Endothelial cell of umbilical vein (primary cell): Measurements from ENCODE around the gene SLC25A48. TPM values are rescaled to one million over a fixed set of nuclear protein-coding genes. Genes with fewer than 3 reads are reported as not detected.

Source experiments
- BruUV-seq: library from RNA; stranded (reverse); fragments of 400-500 nt; replicated peaks from 2 replicates; lab custom pipeline; 2021; lab: Mats Ljungman, UMichigan
- CTCF ChIA-PET: fragments of 300-600, 350-600 bp; sonication (Branson Sonifier 250); formaldehyde crosslinking; loops from one replicate; lab custom pipeline; 2021; ENCODE audit warnings: antibody characterized with exemption, inconsistent platforms; lab: Charles Lee
- POLR2A ChIA-PET: fragments of 300-600, 350-600 bp; sonication (Branson Sonifier 250); formaldehyde crosslinking; loops from one replicate; lab custom pipeline; 2021; ENCODE audit warnings: antibody characterized with exemption, inconsistent platforms; lab: Charles Lee
- DNase-seq: peaks from one replicate; pipeline ENCODE4 v3.0.0-alpha.2; 2011; ENCODE audit warnings: low read depth, low spot score
- FAIRE-seq: peaks from 2 replicates; lab custom pipeline; 2011; peaks lifted over from hg19 to GRCh38; lab: Jason Lieb, UNC
- H2AFZ ChIP-seq: 2 replicates; pipeline ENCODE4 v1.6.0; 2012; ENCODE audit warnings: low read depth, low read length, control low read depth, inconsistent platforms
- H3K27ac ChIP-seq: 2 replicates; pipeline ENCODE4 v1.5.1; 2011; ENCODE audit warnings: low read depth, mild to moderate bottlenecking, control low read depth, low read length, moderate library complexity; ENCODE audit not compliant: insufficient read depth
- H3K27me3 ChIP-seq, 2 experiments: 2 replicates each; pipeline versions ENCODE4 v1.6.0 to v1.6.1; 2011; ENCODE audit warnings: low read length in 2 of 2, mixed read lengths in 1 of 2; ENCODE audit not compliant: control insufficient read depth in 2 of 2, insufficient read depth in 2 of 2
- H3K36me3 ChIP-seq, 2 experiments: 2 replicates in 1 of 2; 3 replicates in 1 of 2; pipeline ENCODE4 v1.5.1; 2011; ENCODE audit warnings: low read length in 2 of 2, mild to moderate bottlenecking in 1 of 2, moderate library complexity in 1 of 2; ENCODE audit not compliant: control insufficient read depth in 2 of 2, insufficient read depth in 2 of 2; ENCODE audit errors: extremely low read depth in 1 of 2
- H3K4me1 ChIP-seq: 3 replicates; pipeline ENCODE4 v1.5.1; 2011; ENCODE audit warnings: mild to moderate bottlenecking, low read length; ENCODE audit not compliant: control insufficient read depth, insufficient read depth; ENCODE audit errors: extremely low read depth
- H3K4me2 ChIP-seq: 2 replicates; pipeline ENCODE4 v1.6.1; 2011; ENCODE audit warnings: low read length, control low read depth, mixed read lengths; ENCODE audit not compliant: insufficient read depth
- H3K4me3 ChIP-seq, 3 experiments: fragments of 200-600 bp in 1 of 3; sonication (generic), shearing (Covaris generic) in 1 of 3; replicated peaks in 1 of 3; 2 replicates each; pipeline ENCODE4 v1.5.1; 2011 to 2016; ENCODE audit warnings: control low read depth in 3 of 3, low read length in 3 of 3, mild to moderate bottlenecking in 2 of 3, inconsistent platforms in 1 of 3, low read depth in 1 of 3, moderate library complexity in 1 of 3; ENCODE audit not compliant: insufficient read depth in 1 of 3
- H3K79me2 ChIP-seq: 2 replicates; pipeline ENCODE4 v1.6.0; 2012; ENCODE audit warnings: low read length, inconsistent platforms; ENCODE audit not compliant: control insufficient read depth, insufficient read depth
- H3K9ac ChIP-seq: replicated peaks from 2 replicates; pipeline ENCODE3; 2011; ENCODE audit warnings: low read length, control low read depth; ENCODE audit not compliant: insufficient read depth; ENCODE audit errors: extremely low read depth
- H3K9me1 ChIP-seq: replicated peaks from 3 replicates; pipeline ENCODE4 v1.6.0; 2011; ENCODE audit warnings: mild to moderate bottlenecking, low read length; ENCODE audit not compliant: control insufficient read depth, insufficient read depth; ENCODE audit errors: extremely low read depth
- H3K9me3 ChIP-seq: replicated peaks from 2 replicates; pipeline ENCODE4 v1.5.1; 2012; ENCODE audit warnings: low read length, inconsistent platforms; ENCODE audit not compliant: control insufficient read depth, insufficient read depth
- H4K20me1 ChIP-seq: replicated peaks from 2 replicates; pipeline ENCODE3; 2011; ENCODE audit warnings: mild to moderate bottlenecking, low read length; ENCODE audit not compliant: control insufficient read depth, insufficient read depth; ENCODE audit errors: extremely low read depth
- EZH2 ChIP-seq: IDR thresholded peaks from 2 replicates; pipeline ENCODE4 v1.6.1; 2012; ENCODE audit warnings: borderline replicate concordance, low read depth, mild to moderate bottlenecking, moderate library complexity, low read length, inconsistent platforms; ENCODE audit not compliant: severe bottlenecking
- FOS ChIP-seq: IDR thresholded peaks from 2 replicates; pipeline ENCODE4 v1.6.1; 2011; ENCODE audit warnings: mild to moderate bottlenecking, low read length, moderate library complexity, borderline replicate concordance; ENCODE audit not compliant: insufficient read depth
- JUN ChIP-seq: IDR thresholded peaks from 2 replicates; pipeline ENCODE4 v1.6.1; 2011; ENCODE audit warnings: borderline replicate concordance, low read depth; ENCODE audit not compliant: insufficient read length, insufficient read depth
- MYC ChIP-seq: IDR thresholded peaks from one replicate; pipeline ENCODE4 v1.6.1; 2011; ENCODE audit warnings: mild to moderate bottlenecking, low read depth, low read length
- POLR2A ChIP-seq: IDR thresholded peaks from 2 replicates; pipeline ENCODE4 v1.6.1; 2012; ENCODE audit warnings: low read depth, mild to moderate bottlenecking, control low read depth, low read length
- POLR2AphosphoS5 ChIP-seq: IDR thresholded peaks from 2 replicates; pipeline ENCODE4 v1.6.1; 2012; ENCODE audit warnings: low read depth, mild to moderate bottlenecking, control low read depth, low read length, moderate library complexity; ENCODE audit not compliant: insufficient read depth
- dilution Hi-C: fragments of 300-500 bp; cut with MboI; formaldehyde crosslinking; loops from one replicate; pipeline ENCODE4 v1.15.0; 2019; ENCODE audit warnings: low sequenced_read_pairs; ENCODE audit not compliant: extremely low pct_ligation_motif_present
- intact Hi-C: fragments of 100-400 bp; cut with micrococcal nuclease; formaldehyde crosslinking; loops from one replicate; pipeline ENCODE4 v1.10.0; 2022
- polyA plus RNA-seq, 4 experiments: library from polyadenylated mRNA; depleted of rRNA in 3 of 4; stranded (reverse) in 3 of 4; unstranded in 1 of 4; fragments of >200 nt; gene quantifications; 2 replicates each; pipeline versions ENCODE4 v1.2.1 to v1.2.3, GENCODE V29; 2011 to 2012; ENCODE audit warnings: missing spikeins in 1 of 4
- total RNA-seq: library from RNA; stranded (reverse); gene quantifications from 2 replicates; pipeline ENCODE4 v1.2.3, GENCODE V29; 2021
- TF ChIP-seq, protein P1 (sequence below): IDR thresholded peaks from 2 replicates; pipeline ENCODE4 v1.6.1; 2011; ENCODE audit not compliant: insufficient read depth, insufficient read length

Gene SLC25A48
- total and polyA plus RNA-seq, 2 donors (not counting 3 experiments of a cell fraction or from before 2014, with no cell fraction given) = not detected

DNA sequence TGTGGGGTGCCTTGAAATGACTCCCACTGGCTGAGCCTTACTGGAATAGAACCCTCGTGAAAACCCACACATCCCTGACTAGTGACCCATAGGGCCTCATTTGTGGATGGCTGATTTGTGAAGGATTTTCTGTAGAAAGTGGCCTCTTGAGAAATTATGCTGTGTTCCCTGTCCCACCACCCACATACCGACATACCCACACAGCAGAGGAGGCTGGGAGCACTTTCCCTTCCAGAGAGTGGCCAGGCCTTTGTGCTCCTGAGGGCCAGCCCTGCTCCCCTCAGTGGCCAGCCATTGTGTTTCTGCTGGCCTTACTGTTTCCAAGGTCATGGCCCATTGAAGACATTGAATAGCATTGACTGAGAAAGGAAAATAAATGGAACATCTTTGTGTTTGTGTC, 31.6 kb downstream of the SLC25A48 start:
- TF ChIP-seq MYC = no peak
- Histone ChIP-seq H3K27me3 (peaks cover 0 to 2% of the 10 kb centered on the region in 2 experiments), H3K9me3 (no peaks in the 10 kb centered on the region), H4K20me1 (no peaks in the 10 kb centered on the region), H3K4me1 (no peaks in the 10 kb centered on the region), H2AFZ (no peak overlapping the region), H3K4me2 (no peak overlapping the region), H3K9me1 (no peaks in the 10 kb centered on the region), H3K27ac (no peak overlapping the region), H3K36me3 (no peaks in the 10 kb centered on the region), H3K79me2 (no peaks in the 10 kb centered on the region), H3K9ac (no peak overlapping the region), H3K4me3 (no peak overlapping the region)
- dilution Hi-C loops (no loop called here), intact Hi-C loops (no loop called here)
- FAIRE-seq (no peak), DNase-seq (no peak)
- CTCF ChIA-PET = no interaction called here
- POLR2A ChIA-PET = no interaction called here
- BruUV-seq = no TSS peak

DNA sequence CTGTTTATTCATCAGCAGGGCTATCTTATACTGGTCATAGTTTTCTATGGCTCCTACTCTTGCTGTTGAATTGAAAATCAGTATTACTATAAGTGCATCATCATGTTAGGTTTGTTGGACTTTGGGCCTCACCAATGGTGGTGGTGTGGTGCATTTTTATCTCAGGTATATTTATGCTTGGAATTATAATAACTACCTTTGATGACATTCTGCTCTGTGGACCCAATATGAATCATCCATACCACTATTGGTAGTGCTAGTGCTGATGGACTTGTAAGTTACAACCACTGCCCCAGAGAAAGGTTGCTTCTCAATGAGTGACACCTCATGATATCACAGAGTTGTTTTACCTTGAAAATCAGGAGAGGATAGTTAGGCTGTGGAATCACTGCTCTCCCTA, 33.1 kb downstream of the SLC25A48 start:
- Histone ChIP-seq H3K27me3 (peaks cover 0 to 2% of the 10 kb centered on the region in 2 experiments), H2AFZ (no peak overlapping the region), H3K9ac (no peak overlapping the region), H3K9me1 (no peaks in the 10 kb centered on the region), H4K20me1 (no peaks in the 10 kb centered on the region), H3K4me2 (no peak overlapping the region), H3K36me3 (no peaks in the 10 kb centered on the region), H3K4me1 (no peaks in the 10 kb centered on the region), H3K4me3 (no peak overlapping the region), H3K79me2 (no peaks in the 10 kb centered on the region), H3K9me3 (no peaks in the 10 kb centered on the region), H3K27ac (no peak overlapping the region)
- DNase-seq (no peak), FAIRE-seq (no peak)
- intact Hi-C loops = no loop called here
- dilution Hi-C loops = no loop called here
- TF ChIP-seq, protein P1, sequence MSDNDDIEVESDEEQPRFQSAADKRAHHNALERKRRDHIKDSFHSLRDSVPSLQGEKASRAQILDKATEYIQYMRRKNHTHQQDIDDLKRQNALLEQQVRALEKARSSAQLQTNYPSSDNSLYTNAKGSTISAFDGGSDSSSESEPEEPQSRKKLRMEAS = no peak
- TF ChIP-seq EZH2 (no peak), FOS (no peak), POLR2AphosphoS5 (no peak), JUN (no peak), POLR2A (no peak), MYC (no peak)
- BruUV-seq = no TSS peak
- CTCF ChIA-PET = no interaction called here
- POLR2A ChIA-PET = no interaction called here
